HG03066 (cell line): ENCODE data around the gene HEG1.

Experiments used
- ATAC-seq: cut with Tn5 transposase; IDR thresholded peaks from one replicate; pipeline ENCODE4 v1.9.1; 2021; ENCODE audit warnings: low read depth; ENCODE audit not compliant: unreplicated experiment

Gene HEG1

DNA sequence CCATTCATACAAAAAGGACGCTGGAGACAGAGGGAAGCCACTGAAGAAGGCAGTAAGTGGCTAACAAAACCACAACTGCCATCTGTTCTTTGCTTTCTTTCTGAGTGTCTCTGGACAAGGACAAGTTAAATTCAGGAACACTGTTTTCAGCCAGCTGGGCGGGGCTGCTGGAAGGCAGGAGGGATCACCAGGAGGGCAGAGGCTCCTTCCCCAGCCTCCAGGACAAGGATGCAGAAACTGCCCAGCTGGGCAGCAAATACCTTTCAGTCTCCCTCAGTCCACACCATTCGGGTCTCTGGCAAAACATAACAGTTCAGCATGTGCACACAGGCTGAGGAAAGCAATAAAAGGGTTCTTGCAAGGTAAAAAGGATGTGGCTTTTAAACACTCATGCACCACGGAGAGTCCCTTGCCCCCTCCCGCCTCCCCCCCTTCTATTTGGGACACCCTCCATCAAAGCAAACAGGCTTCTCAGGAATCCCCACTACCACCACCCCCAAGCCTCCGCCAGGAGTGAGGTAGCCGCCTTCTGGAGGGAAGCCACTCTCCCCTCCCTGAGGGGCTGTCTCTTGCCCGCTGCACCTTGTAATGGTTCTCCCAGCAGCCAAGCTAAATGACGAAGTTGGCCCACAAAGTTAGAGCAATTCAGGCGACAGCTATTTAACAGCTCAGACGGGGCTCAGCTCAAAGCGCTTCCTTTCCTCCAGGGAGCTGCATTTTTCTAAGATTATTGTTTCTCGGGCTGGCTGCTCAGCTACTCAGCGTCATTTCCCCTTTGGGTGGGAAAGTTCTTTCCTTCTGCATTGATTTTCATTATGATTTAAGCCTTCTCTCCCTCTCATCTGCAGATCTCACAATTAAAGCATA lies 3.8 kb downstream of the HEG1 start:
- ATAC-seq = no peak

DNA sequence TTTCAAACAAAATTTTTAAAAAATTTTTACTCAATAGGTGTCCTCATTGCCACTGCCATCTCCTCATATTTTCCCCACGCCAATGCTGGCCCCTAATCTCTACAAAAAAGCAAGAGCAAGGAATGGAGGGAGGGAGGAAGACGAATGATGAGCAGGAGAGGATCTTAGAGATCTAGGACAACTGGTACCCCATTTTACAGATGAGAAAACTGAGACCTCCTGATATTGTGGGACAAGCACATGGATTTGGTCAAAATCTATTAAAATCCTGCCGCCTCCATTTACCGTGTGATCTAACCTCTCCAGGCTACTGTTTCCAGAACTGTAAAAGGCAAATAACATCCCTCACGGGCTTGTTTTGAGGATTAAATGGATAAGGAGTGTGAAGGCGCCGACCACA lies 4.6 kb downstream of the HEG1 start:
- ATAC-seq = no peak

DNA sequence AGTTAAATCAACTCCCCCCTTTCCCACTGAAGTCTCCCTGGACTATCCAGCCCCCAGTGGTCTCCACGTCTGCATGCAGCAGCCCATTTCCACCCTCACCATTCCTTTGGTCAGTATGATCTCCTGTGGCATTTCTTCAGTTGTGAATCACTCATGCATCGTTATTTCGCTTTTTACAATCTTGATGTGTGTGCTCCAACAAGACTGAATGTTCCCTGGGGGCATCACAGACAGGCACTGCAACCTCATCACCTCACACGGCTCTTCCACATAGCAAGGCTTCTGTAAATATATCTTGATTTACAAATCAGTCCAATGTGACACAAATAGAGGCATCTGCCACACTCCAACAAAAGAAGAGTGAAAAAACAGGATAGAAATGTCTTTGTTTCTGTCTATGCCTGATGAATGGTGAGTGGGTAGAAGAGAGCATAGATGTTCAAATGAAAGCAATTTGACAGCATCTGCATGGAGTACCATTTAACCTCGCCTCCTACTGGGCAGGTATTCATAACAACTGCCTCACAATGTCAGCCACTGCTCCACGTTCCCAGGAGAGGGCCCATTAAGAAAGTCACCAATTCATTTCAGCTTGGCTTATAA lies 5.2 kb downstream of the HEG1 start:
- no peak for ATAC-seq

DNA sequence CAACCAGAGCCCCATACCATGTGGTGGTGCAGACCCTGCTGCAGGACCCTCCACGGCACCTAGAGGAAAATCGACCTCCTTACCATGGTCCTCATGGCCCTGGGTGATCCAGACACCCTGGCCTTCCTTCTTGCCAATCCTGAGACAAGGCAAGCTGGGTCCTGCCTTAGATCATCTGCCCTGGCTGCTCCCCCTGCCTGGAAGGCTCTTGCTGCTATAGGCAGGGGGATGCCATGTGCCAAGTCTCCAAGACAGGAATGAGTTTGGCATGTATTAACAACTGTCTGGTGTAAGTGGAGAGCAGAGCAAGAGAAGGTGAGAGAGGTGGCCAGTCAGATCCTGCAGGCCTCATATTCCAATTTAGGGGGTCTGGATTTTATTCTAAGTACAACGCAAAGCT lies 7.5 kb downstream of the HEG1 start:
- no peak for ATAC-seq

DNA sequence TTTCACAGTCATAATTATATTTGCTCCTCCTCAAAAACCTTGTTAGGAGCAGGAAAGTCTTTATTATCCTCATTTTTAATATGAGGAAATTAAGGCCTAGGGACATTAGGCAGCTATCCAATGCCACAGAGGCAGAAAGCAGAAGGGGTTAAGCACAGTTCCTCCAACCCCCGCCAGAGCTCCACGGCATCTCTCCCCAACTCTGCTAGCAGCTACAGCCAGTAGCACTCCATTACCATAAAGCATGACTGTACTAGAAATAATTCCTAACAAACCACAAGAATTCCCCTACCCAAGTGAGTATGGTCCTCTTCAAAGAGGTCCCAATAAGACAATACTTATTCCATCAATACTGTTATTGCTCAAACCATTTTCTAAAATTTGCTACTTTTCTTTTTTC lies 9.8 kb downstream of the HEG1 start:
- no peak for ATAC-seq

DNA sequence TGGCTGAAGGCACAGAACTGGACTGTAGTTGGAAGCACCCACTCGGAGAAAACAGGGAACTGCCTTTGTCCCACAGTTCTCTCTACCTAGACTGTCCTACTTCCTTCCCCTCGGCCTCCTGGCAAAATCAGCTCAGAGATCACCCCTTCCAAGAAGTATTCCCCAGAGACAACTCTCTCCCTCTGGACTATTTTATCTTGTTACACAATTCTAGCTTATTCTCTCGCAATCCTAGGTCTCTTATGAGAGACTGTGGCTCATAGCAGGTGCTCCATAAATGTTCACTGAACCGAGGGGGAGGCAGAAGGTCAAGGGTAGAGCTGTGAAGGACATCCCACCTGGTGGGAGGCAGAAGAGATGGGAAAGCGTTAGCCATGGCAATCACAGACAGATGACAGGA lies 10.6 kb downstream of the HEG1 start:
- ATAC-seq = no peak

DNA sequence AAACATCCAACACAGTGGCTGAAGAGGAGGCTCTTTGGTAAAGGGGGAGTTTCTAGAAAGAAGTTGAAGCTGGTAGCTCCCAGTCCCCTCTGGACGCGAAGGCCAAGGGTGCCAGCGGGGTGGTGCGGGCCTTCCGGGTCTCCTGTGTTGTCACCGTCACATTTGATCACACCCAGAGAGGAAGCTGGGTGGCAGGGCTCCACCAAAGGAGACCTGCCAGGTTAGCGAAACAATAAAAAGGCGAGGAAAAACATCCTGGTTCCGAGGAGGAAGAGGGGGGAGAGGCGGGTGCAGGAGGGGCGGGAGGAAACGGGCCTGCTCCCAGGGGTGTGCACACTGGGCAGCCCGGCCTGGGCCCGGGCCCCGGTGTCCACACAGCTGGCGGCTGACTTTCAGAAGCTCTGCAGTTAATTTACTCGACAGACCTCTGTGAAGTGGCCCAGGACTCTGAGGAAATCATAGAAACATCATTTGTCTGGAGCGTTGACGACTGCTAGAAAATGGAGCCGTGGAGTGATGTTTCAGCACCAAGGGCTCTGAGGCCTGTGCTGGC lies 12.1 kb downstream of the HEG1 start:
- no peak for ATAC-seq

DNA sequence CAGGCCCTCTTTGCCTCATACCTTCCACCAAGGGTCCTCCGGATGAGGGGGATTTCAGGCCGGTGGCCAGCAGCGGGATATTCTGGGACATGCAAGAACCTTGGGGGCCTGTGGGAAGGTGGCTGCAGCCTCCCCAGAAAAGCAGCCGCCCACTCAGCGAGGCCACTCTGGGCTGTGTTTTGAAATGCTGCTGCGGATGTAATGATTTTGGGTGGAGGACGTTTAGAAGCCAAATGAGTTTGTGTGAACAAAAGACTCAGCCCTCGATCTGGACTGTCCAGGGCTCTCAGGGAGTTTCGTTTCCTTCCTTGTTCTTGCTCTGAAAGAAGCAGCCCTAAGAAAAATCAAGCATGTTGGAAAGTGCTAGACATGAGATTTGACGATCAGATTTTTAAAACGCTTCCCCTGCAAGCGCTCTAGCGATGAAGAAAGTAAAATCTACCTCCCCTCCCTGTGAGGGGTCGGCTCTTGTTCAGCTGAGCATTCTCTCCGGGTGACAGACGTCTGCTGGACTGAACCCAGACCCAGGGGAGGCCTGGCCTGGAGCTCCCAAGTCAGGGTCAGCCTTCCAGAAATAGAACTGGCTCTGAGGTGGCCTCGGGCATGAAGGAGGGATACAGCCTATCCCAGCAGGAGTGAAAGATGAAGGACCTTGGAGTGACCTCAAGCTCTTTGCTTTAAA lies 12.9 kb downstream of the HEG1 start:
- ATAC-seq = no peak

DNA sequence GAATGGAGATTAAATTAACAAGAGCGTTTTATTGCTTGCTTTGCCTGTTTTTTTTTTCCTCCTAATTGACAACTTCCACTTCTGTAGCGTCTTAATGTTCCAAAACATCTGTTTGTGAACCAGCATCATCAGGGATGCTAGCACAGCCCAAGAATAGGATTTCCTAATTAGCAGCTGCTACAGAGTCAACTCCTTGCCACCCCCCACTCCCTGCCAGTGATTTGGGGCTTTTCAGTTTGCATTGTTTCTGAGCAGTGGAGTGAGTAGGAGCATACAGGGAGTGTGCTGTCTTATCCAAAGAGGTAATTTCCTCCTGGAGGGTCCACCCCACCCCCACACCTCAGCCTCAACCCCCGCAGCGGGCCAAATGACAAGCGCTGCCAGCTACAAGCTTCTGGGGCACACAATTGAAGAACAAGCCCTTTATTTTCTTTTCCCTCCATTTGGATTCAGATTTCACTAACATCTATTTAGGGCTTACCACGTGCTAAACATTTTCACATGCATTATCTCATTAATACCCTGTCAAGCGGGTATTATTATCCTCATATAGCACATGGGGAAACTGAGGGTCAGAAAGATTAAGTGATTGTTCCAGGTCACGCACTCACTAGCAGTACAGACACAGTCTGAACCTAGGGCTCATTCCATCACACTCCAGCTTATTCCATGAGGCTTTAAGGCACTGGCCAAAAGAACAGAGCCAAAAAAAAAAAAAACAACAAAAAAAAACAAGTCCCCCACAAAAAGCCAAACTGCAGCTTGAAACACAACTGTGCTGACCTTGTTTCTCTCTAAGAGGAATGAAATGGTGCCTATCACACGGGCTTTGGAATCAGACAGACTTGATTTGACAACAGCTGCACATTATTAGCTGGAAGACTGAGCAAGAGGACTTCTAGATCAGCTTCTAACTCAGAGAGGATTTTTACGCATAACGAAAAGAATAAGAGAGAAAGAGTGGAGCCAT lies 16.4 kb downstream of the HEG1 start:
- no peak for ATAC-seq

DNA sequence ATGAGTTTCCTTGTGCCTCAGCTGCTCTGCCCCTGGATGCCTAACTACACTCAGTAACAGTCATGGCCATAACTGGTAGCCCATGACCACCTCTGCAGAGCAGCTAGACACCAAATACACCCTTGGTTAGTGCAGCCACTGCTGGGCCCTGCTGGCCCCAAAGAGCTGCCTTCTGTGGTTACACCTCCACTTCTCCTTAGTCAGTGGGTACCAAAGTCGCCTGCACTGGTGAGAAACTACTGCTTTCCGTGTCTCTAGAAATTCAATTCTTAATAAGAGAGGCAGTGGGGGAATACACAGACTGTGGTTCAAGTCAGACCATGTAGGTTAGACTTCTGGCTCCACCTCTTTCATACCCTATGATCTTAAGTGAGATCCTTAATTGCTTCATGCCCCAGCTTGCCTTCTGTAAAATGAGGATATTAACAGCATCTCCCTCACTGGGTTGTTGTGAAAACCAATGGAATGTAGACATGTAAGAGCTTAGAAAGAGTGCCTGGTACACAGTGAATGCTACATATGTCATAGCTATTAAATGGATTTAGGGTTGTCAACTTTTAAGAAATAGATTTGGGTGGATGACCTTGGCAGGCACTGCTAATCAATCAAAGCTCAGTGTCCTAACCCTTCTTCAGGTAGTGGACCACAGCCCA lies 18.2 kb downstream of the HEG1 start:
- no peak for ATAC-seq

DNA sequence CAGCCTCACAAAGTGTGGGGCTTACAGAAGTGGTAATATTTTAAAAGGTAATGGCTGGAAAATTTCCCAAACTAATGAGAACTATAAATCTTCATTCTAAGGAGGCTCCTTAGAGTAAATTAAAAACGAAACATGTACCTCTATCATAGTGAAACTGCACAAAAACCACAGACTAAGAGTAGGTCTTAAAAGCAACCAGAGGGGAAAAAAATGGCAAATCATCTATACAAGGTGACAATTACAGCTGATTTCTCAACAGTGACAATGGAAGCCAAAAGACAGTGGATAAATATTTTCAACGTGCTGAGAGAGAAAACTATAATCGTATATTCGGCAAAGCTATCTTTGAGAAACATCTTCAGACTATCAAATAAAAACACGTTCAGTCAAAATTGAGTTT lies 20.6 kb downstream of the HEG1 start:
- no peak for ATAC-seq

DNA sequence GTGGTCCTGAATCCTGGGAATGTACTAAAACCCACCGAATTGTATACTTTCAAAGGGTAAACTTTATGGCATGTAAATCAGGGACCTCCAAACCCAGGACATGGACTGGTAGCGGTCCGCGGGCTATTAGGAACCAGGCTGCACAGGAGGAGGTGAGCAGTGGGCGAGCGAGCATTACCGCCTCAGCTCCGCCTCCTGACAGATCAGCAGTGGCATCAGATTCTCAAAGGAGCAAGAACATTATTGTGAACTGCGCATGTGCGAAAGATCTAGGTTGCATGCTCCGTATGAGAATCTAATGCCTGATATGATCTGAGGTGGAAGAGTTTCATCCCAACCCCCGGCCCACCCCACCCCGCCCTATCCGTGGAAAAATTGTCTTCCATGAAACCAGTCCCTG lies 22.2 kb downstream of the HEG1 start:
- no peak for ATAC-seq

DNA sequence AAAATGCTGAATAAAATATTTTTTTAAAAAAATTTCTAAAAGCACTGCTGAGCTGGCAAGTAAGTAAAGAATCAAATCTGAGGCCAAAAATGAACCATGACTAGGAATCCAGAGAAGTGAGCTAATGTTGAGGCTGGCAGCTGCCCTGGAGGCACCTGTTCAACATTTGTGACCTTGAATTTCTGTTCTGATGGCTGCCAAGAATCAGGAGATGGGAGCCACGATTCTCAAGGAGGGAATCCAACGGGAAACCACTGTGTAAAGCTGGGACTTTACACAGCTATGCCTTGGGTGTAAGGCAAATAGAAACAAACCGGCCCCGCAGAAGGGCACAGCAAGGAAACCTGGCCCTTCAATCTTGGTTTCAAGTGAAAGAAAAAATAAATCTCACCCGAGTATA lies 22.7 kb downstream of the HEG1 start:
- no peak for ATAC-seq

DNA sequence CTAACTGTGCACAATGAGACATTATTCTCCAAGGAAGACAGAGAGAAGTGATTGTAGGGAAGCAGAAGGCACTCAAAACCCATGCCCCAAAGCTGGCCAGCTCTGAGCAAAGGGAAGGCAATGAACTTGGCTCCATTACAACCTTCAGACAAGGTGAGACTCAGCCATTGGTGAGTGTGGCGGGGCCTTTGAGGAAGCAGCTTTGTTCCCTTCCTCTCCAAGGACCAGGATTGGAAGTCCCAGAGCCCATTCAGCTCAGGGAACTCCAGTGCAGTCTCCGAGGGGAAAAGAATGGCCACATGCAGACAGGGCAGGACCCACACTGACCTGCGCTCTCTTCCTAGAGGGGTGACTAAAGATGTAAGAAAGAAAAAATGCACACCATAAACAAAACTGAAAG lies 23.1 kb downstream of the HEG1 start:
- no peak for ATAC-seq

DNA sequence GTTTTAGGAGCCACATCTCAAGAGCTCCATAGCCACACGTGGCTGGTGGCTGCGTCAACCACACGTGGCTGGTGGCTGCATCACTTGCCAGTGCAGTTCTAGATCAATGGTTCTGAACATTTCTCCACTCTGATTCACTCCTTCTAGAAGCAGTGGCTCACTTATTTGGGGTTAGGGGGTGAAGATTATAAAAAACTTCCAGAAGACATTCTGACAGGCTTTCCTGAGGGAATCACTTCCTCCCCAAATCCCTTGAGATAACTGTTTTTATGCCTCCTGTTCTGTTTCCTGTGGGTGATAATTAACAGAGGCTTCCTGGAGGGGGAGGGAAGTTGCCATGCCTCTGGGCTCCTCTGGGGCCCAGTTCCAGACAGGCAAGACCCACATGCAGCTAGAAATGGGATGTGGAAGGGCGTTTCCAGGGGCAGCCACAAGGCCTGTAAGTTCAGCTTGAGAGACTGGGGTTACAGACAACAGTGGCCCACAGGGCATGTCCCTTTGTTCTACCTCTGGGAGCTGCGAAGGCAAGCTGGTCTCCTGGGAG lies 23.6 kb downstream of the HEG1 start:
- ATAC-seq = no peak

DNA sequence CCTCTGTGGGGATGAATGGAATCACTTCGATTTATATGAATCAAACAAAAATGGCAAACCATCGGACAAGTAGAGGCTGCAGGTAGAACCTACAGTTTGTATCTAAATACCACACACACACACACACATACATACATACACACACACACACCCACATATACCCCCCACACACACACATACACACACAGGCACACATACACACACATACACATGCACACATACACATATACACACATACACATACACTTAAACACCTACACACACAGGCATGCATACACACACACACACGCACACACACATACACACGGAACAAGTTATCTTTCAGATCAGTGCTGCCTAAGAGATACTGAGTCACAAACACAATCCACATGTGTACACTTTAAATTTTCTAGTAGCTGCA lies 24.3 kb downstream of the HEG1 start:
- ATAC-seq = no peak

DNA sequence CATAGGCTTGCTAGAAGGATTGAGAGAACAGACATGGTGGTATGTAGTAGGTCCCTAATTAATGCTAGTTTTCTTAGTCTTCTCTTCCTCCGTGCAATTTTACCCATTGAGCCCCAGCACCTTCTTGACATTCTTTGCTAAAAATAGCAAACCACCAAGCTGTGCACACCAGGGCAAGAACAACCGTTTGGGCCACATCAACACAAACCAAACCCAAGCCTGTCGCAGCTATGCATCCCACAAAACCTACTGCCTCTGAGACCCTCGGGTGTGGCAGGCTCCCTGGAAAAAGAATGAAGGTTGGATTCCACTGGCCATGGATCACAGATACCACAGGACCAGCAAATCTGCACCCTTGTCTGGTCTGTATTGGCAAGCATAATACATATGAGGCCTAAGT lies 27.1 kb downstream of the HEG1 start:
- no peak for ATAC-seq

DNA sequence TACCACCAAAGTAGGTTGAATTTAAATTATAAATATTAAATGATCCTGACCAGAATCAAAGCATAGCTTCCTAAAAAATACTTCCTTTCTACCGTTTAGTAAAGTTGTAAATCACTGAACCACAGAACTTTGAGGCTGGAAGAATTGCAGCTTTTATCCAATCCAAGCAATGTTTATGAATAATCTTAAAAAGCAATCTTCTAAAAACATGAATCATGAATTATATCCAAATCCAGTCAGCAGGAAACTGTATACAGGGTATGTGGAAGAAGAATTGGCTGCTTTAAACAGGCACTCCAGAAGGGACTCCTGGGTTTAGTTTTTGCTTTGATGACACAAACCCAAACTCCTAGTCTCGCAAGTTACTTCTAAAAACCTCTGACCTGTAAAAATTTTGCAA lies 30.2 kb downstream of the HEG1 start:
- no peak for ATAC-seq

DNA sequence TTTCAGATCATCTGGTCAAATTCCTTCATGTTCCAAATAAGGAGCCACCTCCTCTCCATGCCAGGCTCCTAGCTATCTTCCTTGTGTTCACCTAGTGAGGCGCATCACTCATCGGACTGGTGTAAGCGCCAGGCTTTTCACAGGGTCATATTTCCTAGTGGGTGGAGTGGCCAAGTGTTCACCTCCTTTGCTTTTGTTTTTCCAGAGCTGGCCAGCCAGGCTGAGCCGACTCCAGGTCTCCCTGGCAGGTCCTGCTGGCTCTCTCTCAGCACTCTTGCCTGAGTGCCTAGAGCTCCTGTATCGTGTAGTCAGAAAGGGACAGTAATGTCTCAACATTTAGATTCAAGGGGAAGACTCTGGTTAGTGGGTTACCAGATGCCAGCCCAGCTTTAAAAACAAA lies 31.0 kb downstream of the HEG1 start:
- ATAC-seq = no peak
